ENCODE measurements around the gene SHISA6. TPM values are rescaled to one million over a fixed set of nuclear protein-coding genes. Genes with fewer than 3 reads are reported as not detected.

SHISA6 gene
- total RNA-seq, 1 experiment from 2014 or later: 21.1 TPM

GRCh38 chr17:11324846-11325420 lies 83.9 kb downstream of the SHISA6 start:
- no peaks in the 10 kb centered on the region for H3K4me1 Mint-ChIP-seq (ENCODE audit: low read depth, unreplicated experiment)
- H3K4me3 ChIP-seq (ENCODE audit: low read depth, low read length): no peak overlapping the region
- BruUV-seq (replicated peaks): no TSS peak
- H3K9me3 Mint-ChIP-seq (ENCODE audit: unreplicated experiment): no peaks in the 10 kb centered on the region
- CTCF ChIA-PET: no interaction called here
- POLR2A ChIA-PET: no interaction called here
- intact Hi-C loops (cut with micrococcal nuclease; ENCODE audit: unreplicated experiment): loop anchor here (5.0 kb wide), 1 partner anchor 53 kb away; no protein-coding TSS in a partner anchor
- no peaks in the 10 kb centered on the region for H3K36me3 ChIP-seq (ENCODE audit: control insufficient read depth, insufficient read depth, low read length)
- DNase-seq: no peak
- H3K27me3 Mint-ChIP-seq (ENCODE audit: insufficient read depth, unreplicated experiment): no peaks in the 10 kb centered on the region
- H3K27ac Mint-ChIP-seq (ENCODE audit: unreplicated experiment): no peak overlapping the region
- no peak overlapping the region for H3K4me3 Mint-ChIP-seq (ENCODE audit: unreplicated experiment)
- H3K9me3 ChIP-seq: no peaks in the 10 kb centered on the region
- TF ChIP-seq CTCF (IDR thresholded peaks at IDR 0.05; ENCODE audit: insufficient read depth in 1 of 2, low read depth in 1 of 2, low read length in 1 of 2, severe bottlenecking in 1 of 2, unreplicated experiment in 1 of 2): no peak
- H3K36me3 Mint-ChIP-seq (ENCODE audit: insufficient read depth, unreplicated experiment): peaks cover 10% of the 10 kb centered on the region
- no peaks in the 10 kb centered on the region for H3K4me1 ChIP-seq
- H3K27me3 ChIP-seq (replicated peaks; ENCODE audit: control insufficient read depth, insufficient read depth, low read length): no peaks in the 10 kb centered on the region

- ChIA-PET CTCF (no interaction called here), POLR2A (interaction anchor here (0.5 kb wide), 1 partner anchor 1678 kb away, joined by 3 read pairs; no protein-coding TSS in a partner anchor)
- H3K36me3 Mint-ChIP-seq (ENCODE audit: insufficient read depth, unreplicated experiment): peaks cover 13% of the 10 kb centered on the region
- no peak for DNase-seq
- no peaks in the 10 kb centered on the region for H3K27me3 Mint-ChIP-seq (ENCODE audit: insufficient read depth, unreplicated experiment)
- Histone ChIP-seq H3K9me3 (no peaks in the 10 kb centered on the region), H3K4me3 (ENCODE audit: low read depth, low read length) (no peak overlapping the region), H3K27me3 (replicated peaks; ENCODE audit: control insufficient read depth, insufficient read depth, low read length) (no peaks in the 10 kb centered on the region), H3K36me3 (ENCODE audit: control insufficient read depth, insufficient read depth, low read length) (no peaks in the 10 kb centered on the region), H3K4me1 (no peaks in the 10 kb centered on the region)
- H3K4me3 Mint-ChIP-seq (ENCODE audit: unreplicated experiment): no peak overlapping the region
- H3K27ac Mint-ChIP-seq (ENCODE audit: unreplicated experiment): no peak overlapping the region
- BruUV-seq (replicated peaks): no TSS peak
- no peak for TF ChIP-seq CTCF (IDR thresholded peaks at IDR 0.05; ENCODE audit: insufficient read depth in 1 of 2, low read depth in 1 of 2, low read length in 1 of 2, severe bottlenecking in 1 of 2, unreplicated experiment in 1 of 2)
- H3K9me3 Mint-ChIP-seq (ENCODE audit: unreplicated experiment): no peaks in the 10 kb centered on the region
- intact Hi-C loops (cut with micrococcal nuclease; ENCODE audit: unreplicated experiment): no loop called here
- peaks cover 3% of the 10 kb centered on the region for H3K4me1 Mint-ChIP-seq (ENCODE audit: low read depth, unreplicated experiment)
Measured at GRCh38 chr17:11326492-11326891, 85.5 kb downstream of the SHISA6 start.

DNA sequence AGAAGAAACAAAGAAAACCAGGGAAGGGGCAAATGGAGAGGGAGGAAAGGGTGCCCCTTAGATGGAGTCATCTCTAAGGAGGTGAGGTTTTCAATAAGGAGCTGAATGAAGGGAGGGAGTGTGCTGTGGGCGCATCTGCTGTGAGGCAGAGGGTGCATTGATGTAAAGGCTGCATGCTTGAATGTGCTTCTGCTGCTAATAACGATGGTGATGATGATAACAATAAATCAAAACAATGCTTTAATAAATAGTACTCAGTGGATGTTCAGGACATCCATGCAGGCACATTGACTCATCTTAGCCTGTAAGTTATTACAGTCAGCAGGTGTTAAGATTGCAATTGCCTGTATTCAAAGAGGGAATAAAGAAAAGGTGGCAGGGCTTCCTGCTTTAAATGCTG lies 87.8 kb downstream of the SHISA6 start:
- Histone ChIP-seq H3K4me1 (no peaks in the 10 kb centered on the region), H3K9me3 (no peaks in the 10 kb centered on the region), H3K4me3 (ENCODE audit: low read depth, low read length) (no peak overlapping the region), H3K36me3 (ENCODE audit: control insufficient read depth, insufficient read depth, low read length) (no peaks in the 10 kb centered on the region), H3K27me3 (replicated peaks; ENCODE audit: control insufficient read depth, insufficient read depth, low read length) (no peaks in the 10 kb centered on the region)
- H3K4me1 Mint-ChIP-seq (ENCODE audit: low read depth, unreplicated experiment): peaks cover 7% of the 10 kb centered on the region
- H3K27me3 Mint-ChIP-seq (ENCODE audit: insufficient read depth, unreplicated experiment): no peaks in the 10 kb centered on the region
- no peak overlapping the region for H3K27ac Mint-ChIP-seq (ENCODE audit: unreplicated experiment)
- CTCF ChIA-PET: no interaction called here
- intact Hi-C loops (cut with micrococcal nuclease; ENCODE audit: unreplicated experiment): no loop called here
- POLR2A ChIA-PET: no interaction called here
- no peak overlapping the region for H3K4me3 Mint-ChIP-seq (ENCODE audit: unreplicated experiment)
- peaks cover 18% of the 10 kb centered on the region for H3K36me3 Mint-ChIP-seq (ENCODE audit: insufficient read depth, unreplicated experiment)
- BruUV-seq (replicated peaks): no TSS peak
- no peak for TF ChIP-seq CTCF (IDR thresholded peaks at IDR 0.05; ENCODE audit: insufficient read depth in 1 of 2, low read depth in 1 of 2, low read length in 1 of 2, severe bottlenecking in 1 of 2, unreplicated experiment in 1 of 2)
- DNase-seq: no peak
- H3K9me3 Mint-ChIP-seq (ENCODE audit: unreplicated experiment): no peaks in the 10 kb centered on the region
